Nasal cavity respiratory epithelium epithelial cell of viscerocranial mucosa (primary cell): ENCODE data around the gene CCDC146. TPM values are rescaled to one million over a fixed set of nuclear protein-coding genes. Genes with fewer than 3 reads are reported as not detected.

Source experiments
- total RNA-seq: library from RNA; depleted of rRNA; stranded (reverse); fragments of >200 nt; gene quantifications from 2 replicates; pipeline ENCODE4 v1.2.3, GENCODE V29; 2014

CCDC146 gene
- 2.1 and 6.8 TPM in 2 replicates for total RNA-seq

GRCh38 chr7:77121860-77122681 lies at the start of gene CCDC146:
Gene CCDC146 (plus strand): TSS chr7:77122615. CDS start chr7:77167669, 45,054 bp downstream.

DNA sequence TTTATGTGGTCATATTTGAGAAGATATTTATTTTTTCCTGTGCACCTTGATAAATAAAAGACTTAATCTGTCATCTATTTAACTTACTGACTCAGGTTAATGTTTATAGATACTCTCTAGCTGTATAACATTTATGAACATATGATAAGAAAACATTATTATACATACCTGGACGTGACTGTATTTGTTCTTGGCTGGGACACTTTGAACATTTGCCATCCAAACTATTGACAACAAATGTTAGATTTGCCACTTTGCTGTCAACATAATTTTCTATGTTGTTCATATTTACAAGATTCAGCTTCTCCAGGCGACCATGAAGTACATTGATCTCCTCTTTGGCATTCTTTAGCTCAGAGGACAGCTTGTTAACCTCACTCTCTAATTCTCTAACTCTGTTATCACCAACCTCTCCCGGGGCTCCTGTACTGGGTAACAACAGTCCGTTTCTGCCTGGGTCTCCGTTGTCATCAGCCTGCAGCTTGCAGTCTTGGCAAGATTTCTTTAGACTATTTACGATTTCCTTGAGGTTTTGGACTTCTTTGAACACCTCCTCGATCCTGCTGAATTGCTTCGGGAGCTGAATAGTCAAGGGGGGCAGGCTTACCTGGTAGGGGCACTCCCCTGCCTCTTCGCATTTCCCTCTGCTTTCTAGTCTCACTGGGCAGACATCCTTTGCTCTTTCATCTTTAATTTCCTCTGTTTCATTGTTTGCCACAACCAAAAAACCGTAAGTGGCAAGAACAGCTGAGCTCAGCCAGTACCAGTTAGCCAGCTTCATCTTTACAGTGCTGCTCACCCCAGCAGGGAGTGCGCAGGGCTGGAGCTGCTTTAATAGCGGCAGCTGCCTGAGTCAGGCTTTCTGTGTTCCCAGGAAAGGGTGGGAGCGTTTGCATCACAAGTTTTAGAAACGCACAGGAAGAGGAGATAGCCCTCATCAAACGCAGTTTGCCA lies 76.9 kb downstream of the CCDC146 start, which contains the start of gene FGL2:
FGL2 (minus strand) TSS at position 807 of the 954 bp plus-strand sequence; CDS start at position 781, 26 bp downstream.

Other genes with a start within 250 kb of the CCDC146 start
- gene SPDYE17, start 90.3 kb upstream of the CCDC146 start, total RNA-seq: not detected in 2 replicates
- gene SPDYE18, start 60.1 kb upstream of the CCDC146 start, total RNA-seq: not detected in 2 replicates
- 0.34 TPM in 1 of 2 replicates, not detected in the other for gene FGL2, start 77.2 kb downstream of the CCDC146 start, total RNA-seq